GM12878 (cell line): ENCODE data around the gene BCKDHB.

ENCODE experiments used
- CHD1 ChIP-seq: IDR thresholded peaks from 2 replicates; pipeline ENCODE4 v1.6.1; 2012; ENCODE audit warnings: low read depth, low read length, improper control_type of control experiment
- FOXK2 ChIP-seq: fragments of 450-650 bp; IDR thresholded peaks from 2 replicates; pipeline ENCODE4 v1.6.1; 2017; ENCODE audit warnings: mild to moderate bottlenecking, moderate library complexity
- MTA3 ChIP-seq: IDR thresholded peaks from 2 replicates; pipeline ENCODE4 v1.6.1; 2012; ENCODE audit warnings: low read length, inconsistent platforms, borderline replicate concordance
- MYC ChIP-seq: IDR thresholded peaks from 2 replicates; pipeline ENCODE4 v1.6.1; 2011; ENCODE audit warnings: mild to moderate bottlenecking, low read length, moderate library complexity, inconsistent platforms; ENCODE audit not compliant: insufficient read depth, insufficient replicate concordance, insufficient read length, severe bottlenecking
- POLR2A ChIP-seq: IDR thresholded peaks from 2 replicates; pipeline ENCODE4 v1.6.1; 2011; ENCODE audit warnings: low read depth, mild to moderate bottlenecking, low read length
- SRF ChIP-seq, 2 experiments: IDR thresholded peaks; 2 replicates each; pipeline ENCODE4 v1.6.1; 2011; ENCODE audit warnings: low read depth in 2 of 2, low read length in 2 of 2, mild to moderate bottlenecking in 1 of 2, moderate library complexity in 1 of 2
- TF ChIP-seq, protein P1 (sequence below), 3 experiments: IDR thresholded peaks in 2 of 3; conservative IDR thresholded peaks in 1 of 3; 2 replicates each; pipeline ENCODE4 v1.5.1; 2011; ENCODE audit warnings: low read depth in 3 of 3, low read length in 3 of 3, mild to moderate bottlenecking in 3 of 3, control low read depth in 2 of 3, moderate library complexity in 2 of 3, inconsistent platforms in 1 of 3, mixed read lengths in 1 of 3; ENCODE audit not compliant: control insufficient read depth in 2 of 3, insufficient read depth in 1 of 3; ENCODE audit errors: extremely low read depth in 1 of 3

DNA sequence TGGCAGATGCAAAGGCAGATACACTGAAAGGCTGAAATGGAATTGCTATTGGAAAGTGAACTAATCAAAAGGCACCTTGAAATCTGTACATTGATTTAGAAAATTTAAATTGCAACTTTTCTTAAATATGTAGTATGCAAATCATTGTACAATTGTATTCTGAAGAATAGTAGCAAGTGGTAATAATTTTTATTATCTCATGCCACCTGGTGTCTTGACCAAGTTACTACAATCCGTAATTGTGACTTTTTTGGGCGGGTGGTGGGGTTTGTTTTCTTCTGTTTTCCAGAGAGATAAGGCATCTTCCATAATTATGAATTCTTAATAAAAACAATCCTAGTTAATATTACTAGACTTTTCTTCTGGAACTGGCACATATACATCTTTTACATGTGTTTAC is 12.5 kb upstream of the BCKDHB start:
- TF ChIP-seq MTA3 (no peak), CHD1 (no peak), POLR2A (no peak), FOXK2 (no peak), SRF (IDR thresholded peaks at IDR 0.05; ENCODE audit: low read depth in 2 of 2, low read length in 2 of 2) (no peak), MYC (no peak)
- TF ChIP-seq, protein P1, sequence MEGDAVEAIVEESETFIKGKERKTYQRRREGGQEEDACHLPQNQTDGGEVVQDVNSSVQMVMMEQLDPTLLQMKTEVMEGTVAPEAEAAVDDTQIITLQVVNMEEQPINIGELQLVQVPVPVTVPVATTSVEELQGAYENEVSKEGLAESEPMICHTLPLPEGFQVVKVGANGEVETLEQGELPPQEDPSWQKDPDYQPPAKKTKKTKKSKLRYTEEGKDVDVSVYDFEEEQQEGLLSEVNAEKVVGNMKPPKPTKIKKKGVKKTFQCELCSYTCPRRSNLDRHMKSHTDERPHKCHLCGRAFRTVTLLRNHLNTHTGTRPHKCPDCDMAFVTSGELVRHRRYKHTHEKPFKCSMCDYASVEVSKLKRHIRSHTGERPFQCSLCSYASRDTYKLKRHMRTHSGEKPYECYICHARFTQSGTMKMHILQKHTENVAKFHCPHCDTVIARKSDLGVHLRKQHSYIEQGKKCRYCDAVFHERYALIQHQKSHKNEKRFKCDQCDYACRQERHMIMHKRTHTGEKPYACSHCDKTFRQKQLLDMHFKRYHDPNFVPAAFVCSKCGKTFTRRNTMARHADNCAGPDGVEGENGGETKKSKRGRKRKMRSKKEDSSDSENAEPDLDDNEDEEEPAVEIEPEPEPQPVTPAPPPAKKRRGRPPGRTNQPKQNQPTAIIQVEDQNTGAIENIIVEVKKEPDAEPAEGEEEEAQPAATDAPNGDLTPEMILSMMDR (IDR thresholded peaks at IDR 0.05 in 2 of 3, conservative IDR thresholded peaks at IDR 0.05 in 1 of 3; ENCODE audit: control insufficient read depth in 2 of 3, extremely low read depth in 1 of 3, insufficient read depth in 1 of 3, low read depth in 3 of 3, low read length in 3 of 3): peak; percentile 28 to 58 (median 46); a peak in 5 of 6 replicates
